GM20431 (cell line): ENCODE data around the gene ARHGAP44.

Experiments used
- in situ Hi-C: fragments of 300-500 bp; cut with MseI, MboI; formaldehyde crosslinking; loops from one replicate; pipeline ENCODE4 v1.15.0; 2020; ENCODE audit warnings: low sequenced_read_pairs; ENCODE audit not compliant: unreplicated experiment

ARHGAP44 gene

GRCh38 chr17:12985431-12986293 is 196.4 kb downstream of the ARHGAP44 start:
- in situ Hi-C loops = no loop called here

GRCh38 chr17:12987120-12987519 is 197.8 kb downstream of the ARHGAP44 start:
- in situ Hi-C loops = no loop called here

GRCh38 chr17:12990041-12990808 is 200.9 kb downstream of the ARHGAP44 start:
- in situ Hi-C loops = no loop called here

- in situ Hi-C loops = no loop called here
Measured at GRCh38 chr17:12990926-12991325, 201.6 kb downstream of the ARHGAP44 start.

GRCh38 chr17:12992676-12993075 is 203.4 kb downstream of the ARHGAP44 start:
- in situ Hi-C loops = no loop called here

- in situ Hi-C loops = no loop called here
Measured at GRCh38 chr17:12993631-12994030, 204.3 kb downstream of the ARHGAP44 start.

GRCh38 chr17:12994341-12995074 is 205.2 kb downstream of the ARHGAP44 start:
- in situ Hi-C loops = no loop called here

GRCh38 chr17:12995106-12995895 is 206.0 kb downstream of the ARHGAP44 start:
- in situ Hi-C loops = no loop called here

- in situ Hi-C loops = no loop called here
Measured at GRCh38 chr17:12995896-12996295, 206.6 kb downstream of the ARHGAP44 start.

- in situ Hi-C loops = no loop called here
Measured at GRCh38 chr17:12996357-12996756, 207.1 kb downstream of the ARHGAP44 start.

- in situ Hi-C loops = no loop called here
Measured at GRCh38 chr17:12996941-12997340, 207.6 kb downstream of the ARHGAP44 start.

GRCh38 chr17:12998461-12998860 is 209.2 kb downstream of the ARHGAP44 start:
- in situ Hi-C loops = no loop called here

- in situ Hi-C loops = no loop called here
Measured at GRCh38 chr17:12998874-12999273, 209.6 kb downstream of the ARHGAP44 start.

- in situ Hi-C loops = loop anchor here (25.0 kb wide), 2 partner anchors 738 to 838 kb away; no protein-coding TSS in a partner anchor
Measured at GRCh38 chr17:13000561-13000960, 211.3 kb downstream of the ARHGAP44 start.

GRCh38 chr17:13001991-13002615 is 212.8 kb downstream of the ARHGAP44 start:
- in situ Hi-C loops = loop anchor here (25.0 kb wide), 2 partner anchors 740 to 840 kb away; no protein-coding TSS in a partner anchor

- in situ Hi-C loops = loop anchor here (25.0 kb wide), 2 partner anchors 741 to 841 kb away; no protein-coding TSS in a partner anchor
Measured at GRCh38 chr17:13002761-13003453, 213.6 kb downstream of the ARHGAP44 start.

- in situ Hi-C loops = loop anchor here (25.0 kb wide), 2 partner anchors 741 to 841 kb away; no protein-coding TSS in a partner anchor
Measured at GRCh38 chr17:13003454-13003851, 214.2 kb downstream of the ARHGAP44 start.

- in situ Hi-C loops = loop anchor here (25.0 kb wide), 2 partner anchors 742 to 842 kb away; no protein-coding TSS in a partner anchor
Measured at GRCh38 chr17:13003927-13004326, 214.6 kb downstream of the ARHGAP44 start.
